OCI-LY3 (cell line): ENCODE data around the gene ZC3H13.

Source experiments
- H2AFZ ChIP-seq: fragments of 200-600, 300-600 bp; shearing (Covaris generic); 2 replicates; pipeline ENCODE4 v1.6.0; 2014; ENCODE audit warnings: antibody characterized with exemption, low read depth, low read length
- H3K27ac ChIP-seq: fragments of 200-600, 300-600 bp; sonication (generic); 2 replicates; pipeline ENCODE4 v1.5.1; 2014; ENCODE audit warnings: mild to moderate bottlenecking, low read length, moderate library complexity, mixed read lengths
- H3K27me3 ChIP-seq: fragments of 200-600, 300-600 bp; sonication (generic); 2 replicates; pipeline ENCODE4 v1.6.1; 2014; ENCODE audit warnings: low read depth, low read length, mixed read lengths
- H3K36me3 ChIP-seq: fragments of 200-600, 300-600 bp; sonication (generic); replicated peaks from 2 replicates; pipeline ENCODE3; 2014; ENCODE audit warnings: low read depth, low read length, mixed read lengths
- H3K4me1 ChIP-seq: fragments of 300-600, 200-600 bp; sonication (generic); 2 replicates; pipeline ENCODE4 v1.6.1; 2014; ENCODE audit warnings: low read length, mixed read lengths
- H3K4me2 ChIP-seq: fragments of 200-600, 300-600 bp; sonication (generic); 2 replicates; pipeline ENCODE4 v1.6.1; 2014; ENCODE audit warnings: low read length, mixed read lengths
- H3K4me3 ChIP-seq: fragments of 300-600, 200-600 bp; sonication (generic); 2 replicates; pipeline ENCODE4 v1.5.1; 2014; ENCODE audit warnings: antibody characterized with exemption, mild to moderate bottlenecking, low read length, moderate library complexity
- H3K79me2 ChIP-seq: fragments of 300-600, 200-600 bp; shearing (Covaris generic); 2 replicates; pipeline ENCODE4 v1.6.1; 2014; ENCODE audit warnings: mild to moderate bottlenecking, low read length, mixed read lengths
- H3K9ac ChIP-seq: fragments of 300-600, 200-600 bp; shearing (Covaris generic); 2 replicates; pipeline ENCODE4 v1.6.0; 2014; ENCODE audit warnings: mild to moderate bottlenecking, low read length, moderate library complexity
- H3K9me3 ChIP-seq: fragments of 200-600, 300-600 bp; shearing (Covaris generic); 2 replicates; pipeline ENCODE4 v1.6.1; 2014; ENCODE audit warnings: low read length, mixed read lengths; ENCODE audit not compliant: insufficient read depth
- H4K20me1 ChIP-seq: fragments of 200-600, 300-600 bp; sonication (generic); 2 replicates; pipeline ENCODE4 v1.6.1; 2016; ENCODE audit warnings: low read length, mixed read lengths; ENCODE audit not compliant: insufficient read depth
- EZH2phosphoT487 ChIP-seq: fragments of 200-600 bp; shearing (Covaris generic); IDR thresholded peaks from 2 replicates; pipeline ENCODE4 v1.6.1; 2018; ENCODE audit warnings: antibody characterized with exemption, mixed run types, low read depth
- TF ChIP-seq, protein P1 (sequence below): fragments of 200-600, 300-600 bp; sonication (generic); IDR thresholded peaks from 2 replicates; pipeline ENCODE4 v1.5.1; 2014; ENCODE audit warnings: antibody characterized with exemption, low read length, low read depth

The ZC3H13 gene

DNA sequence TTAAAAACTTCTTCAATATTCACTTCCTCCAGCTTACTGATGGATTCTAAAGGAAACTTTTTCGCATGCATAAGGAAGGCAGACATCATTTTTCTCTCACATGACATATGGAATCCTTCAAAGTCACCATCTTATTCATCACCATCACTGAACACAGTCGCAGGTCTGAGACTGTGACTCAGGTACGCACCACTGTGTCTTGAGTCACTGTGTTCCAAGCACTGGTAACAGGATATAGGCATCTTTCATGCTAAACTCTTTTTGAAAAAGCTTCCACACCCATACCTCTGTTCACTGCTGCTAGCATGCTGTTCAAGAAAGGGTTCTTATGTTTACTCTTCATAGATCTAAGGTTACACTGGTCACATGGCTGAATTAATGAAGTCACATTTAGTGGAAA, 133.9 kb downstream of the ZC3H13 start:
- Histone ChIP-seq H4K20me1 (no peaks in the 10 kb centered on the region), H3K79me2 (no peaks in the 10 kb centered on the region), H2AFZ (no peak overlapping the region), H3K4me3 (no peak overlapping the region), H3K27me3 (peaks cover 6% of the 10 kb centered on the region; the same call in 1 of the 2 replicates), H3K9ac (no peak overlapping the region), H3K36me3 (no peaks in the 10 kb centered on the region), H3K4me2 (no peak overlapping the region), H3K9me3 (no peaks in the 10 kb centered on the region; the same call in 1 of the 2 replicates), H3K4me1 (0 out of 2 replicates have a peak, but pooled peaks cover 3% of the 10 kb centered on the region), H3K27ac (no peak overlapping the region)
- TF ChIP-seq, protein P1, sequence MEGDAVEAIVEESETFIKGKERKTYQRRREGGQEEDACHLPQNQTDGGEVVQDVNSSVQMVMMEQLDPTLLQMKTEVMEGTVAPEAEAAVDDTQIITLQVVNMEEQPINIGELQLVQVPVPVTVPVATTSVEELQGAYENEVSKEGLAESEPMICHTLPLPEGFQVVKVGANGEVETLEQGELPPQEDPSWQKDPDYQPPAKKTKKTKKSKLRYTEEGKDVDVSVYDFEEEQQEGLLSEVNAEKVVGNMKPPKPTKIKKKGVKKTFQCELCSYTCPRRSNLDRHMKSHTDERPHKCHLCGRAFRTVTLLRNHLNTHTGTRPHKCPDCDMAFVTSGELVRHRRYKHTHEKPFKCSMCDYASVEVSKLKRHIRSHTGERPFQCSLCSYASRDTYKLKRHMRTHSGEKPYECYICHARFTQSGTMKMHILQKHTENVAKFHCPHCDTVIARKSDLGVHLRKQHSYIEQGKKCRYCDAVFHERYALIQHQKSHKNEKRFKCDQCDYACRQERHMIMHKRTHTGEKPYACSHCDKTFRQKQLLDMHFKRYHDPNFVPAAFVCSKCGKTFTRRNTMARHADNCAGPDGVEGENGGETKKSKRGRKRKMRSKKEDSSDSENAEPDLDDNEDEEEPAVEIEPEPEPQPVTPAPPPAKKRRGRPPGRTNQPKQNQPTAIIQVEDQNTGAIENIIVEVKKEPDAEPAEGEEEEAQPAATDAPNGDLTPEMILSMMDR = no peak
- TF ChIP-seq EZH2phosphoT487 = no peak

- no peak overlapping the region for H3K9ac ChIP-seq
- TF ChIP-seq, protein P1 = no peak
- no peak for TF ChIP-seq EZH2phosphoT487
Observed at GRCh38 chr13:45917019-45917418, 135.5 kb downstream of the ZC3H13 start.

GRCh38 chr13:45915686-45916439, 136.7 kb downstream of the ZC3H13 start:
- no peak overlapping the region for H3K4me2 ChIP-seq
- H3K4me1 ChIP-seq = 0 out of 2 replicates have a peak, but pooled peaks cover 3% of the 10 kb centered on the region
- peaks cover 6% of the 10 kb centered on the region; the same call in 1 of the 2 replicates for H3K27me3 ChIP-seq
- H3K27ac ChIP-seq = no peak overlapping the region
- no peaks in the 10 kb centered on the region for H4K20me1 ChIP-seq
- no peaks in the 10 kb centered on the region; the same call in 1 of the 2 replicates for H3K9me3 ChIP-seq
- no peaks in the 10 kb centered on the region for H3K79me2 ChIP-seq
- H3K9ac ChIP-seq = no peak overlapping the region
- H2AFZ ChIP-seq = no peak overlapping the region
- no peaks in the 10 kb centered on the region for H3K36me3 ChIP-seq
- TF ChIP-seq, protein P1 = no peak
- TF ChIP-seq EZH2phosphoT487 = no peak
- no peak overlapping the region for H3K4me3 ChIP-seq

More at GRCh38 chr13:45917019-45917418, 135.5 kb downstream of the ZC3H13 start:
- H3K9me3 ChIP-seq = no peaks in the 10 kb centered on the region; the same call in 1 of the 2 replicates
- H3K4me1 ChIP-seq = 0 out of 2 replicates have a peak, but pooled peaks cover 3% of the 10 kb centered on the region
- H3K27ac ChIP-seq = no peak overlapping the region
- no peaks in the 10 kb centered on the region for H4K20me1 ChIP-seq
- H2AFZ ChIP-seq = no peak overlapping the region
- H3K36me3 ChIP-seq = no peaks in the 10 kb centered on the region
- no peak overlapping the region for H3K4me2 ChIP-seq
- no peak overlapping the region for H3K4me3 ChIP-seq
- no peaks in the 10 kb centered on the region for H3K79me2 ChIP-seq
- H3K27me3 ChIP-seq = peaks cover 6% of the 10 kb centered on the region; the same call in 1 of the 2 replicates

DNA sequence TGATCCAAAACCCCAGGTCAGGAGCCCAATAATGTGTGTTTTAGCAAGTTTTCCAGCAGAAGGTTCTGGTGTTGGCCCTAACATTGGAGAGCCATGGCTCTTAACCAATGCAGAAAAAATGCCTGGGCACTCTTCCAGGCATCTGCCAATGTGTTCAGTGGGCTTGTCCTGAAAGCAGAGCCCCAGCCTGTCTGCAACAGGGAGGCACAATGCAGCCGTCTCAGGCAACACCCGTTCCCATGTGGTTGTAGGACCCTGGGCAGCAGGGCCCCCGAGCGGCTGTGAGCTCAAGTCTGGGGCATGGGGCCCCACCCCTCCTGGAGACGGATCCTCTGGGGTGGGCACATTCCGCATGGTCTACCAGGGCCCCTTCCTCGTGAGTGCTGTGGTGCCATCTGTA, 142.9 kb downstream of the ZC3H13 start:
- Histone ChIP-seq H3K9me3 (no peaks in the 10 kb centered on the region), H3K9ac (no peak overlapping the region), H3K4me1 (no peaks in the 10 kb centered on the region), H4K20me1 (no peaks in the 10 kb centered on the region), H2AFZ (no peak overlapping the region), H3K27me3 (0 out of 2 replicates have a peak, but pooled peaks cover 3% of the 10 kb centered on the region), H3K4me2 (no peak overlapping the region), H3K4me3 (no peak overlapping the region), H3K27ac (no peak overlapping the region), H3K36me3 (no peaks in the 10 kb centered on the region), H3K79me2 (no peaks in the 10 kb centered on the region)
- TF ChIP-seq, protein P1 = no peak
- no peak for TF ChIP-seq EZH2phosphoT487
